ENCODE data around the gene LDLRAD4. TPM values are rescaled to one million over a fixed set of nuclear protein-coding genes. Genes with fewer than 3 reads are reported as not detected.

LDLRAD4 gene
- polyA plus RNA-seq, 3 donors = 1.7 to 8.5 (median 3.7) TPM

DNA sequence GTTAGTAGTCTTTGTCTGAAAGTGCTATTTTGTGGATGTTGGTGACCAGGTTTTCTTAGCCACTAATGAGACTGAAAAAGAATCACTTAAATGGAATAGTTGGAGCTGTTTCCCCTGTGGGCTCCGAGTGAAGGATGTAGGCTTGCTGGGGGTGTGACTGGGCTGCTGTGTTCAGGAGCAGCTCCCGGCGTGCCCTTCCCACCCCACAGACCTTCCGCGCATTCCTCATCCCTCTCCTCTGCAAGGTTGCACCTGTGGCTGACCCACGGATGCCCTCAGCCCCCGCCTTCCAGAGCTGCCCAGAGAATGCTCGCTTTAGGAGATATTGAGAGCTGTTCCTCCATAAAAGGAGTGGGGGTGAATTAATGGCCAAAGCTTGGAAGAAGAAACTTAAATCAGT lies 174.3 kb downstream of the LDLRAD4 start:
- no peak overlapping the region for H3K27ac ChIP-seq (ENCODE audit: low read depth, low read length)
- 44 to 82% (median 79%) methylated on average over 8 of the region's 8 CpGs for WGBS, 3 donors

DNA sequence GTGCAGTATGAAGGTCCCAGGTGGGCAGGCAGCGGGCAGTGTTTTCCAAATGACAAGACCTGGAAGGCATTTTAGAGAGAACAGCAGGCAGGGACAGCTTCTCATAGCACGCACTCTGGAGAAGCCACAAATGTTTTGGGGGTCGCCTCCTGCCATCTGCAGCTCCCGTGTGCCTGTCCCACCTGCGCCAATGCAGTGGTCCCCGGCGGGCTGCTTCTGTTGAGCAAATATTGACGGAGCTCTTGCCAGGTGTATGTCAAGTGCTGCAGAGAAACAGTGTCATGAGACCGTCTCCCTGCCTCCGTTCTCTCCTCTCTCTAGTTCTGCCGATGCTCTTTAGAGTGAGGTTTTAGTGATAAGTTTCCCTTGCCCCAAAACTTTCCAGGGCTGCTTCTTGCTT lies 174.8 kb downstream of the LDLRAD4 start:
- WGBS, 3 donors = 36 to 92% (median 80%) methylated on average over 11 of the region's 11 CpGs
- no peak overlapping the region for H3K27ac ChIP-seq (ENCODE audit: low read depth, low read length)

DNA sequence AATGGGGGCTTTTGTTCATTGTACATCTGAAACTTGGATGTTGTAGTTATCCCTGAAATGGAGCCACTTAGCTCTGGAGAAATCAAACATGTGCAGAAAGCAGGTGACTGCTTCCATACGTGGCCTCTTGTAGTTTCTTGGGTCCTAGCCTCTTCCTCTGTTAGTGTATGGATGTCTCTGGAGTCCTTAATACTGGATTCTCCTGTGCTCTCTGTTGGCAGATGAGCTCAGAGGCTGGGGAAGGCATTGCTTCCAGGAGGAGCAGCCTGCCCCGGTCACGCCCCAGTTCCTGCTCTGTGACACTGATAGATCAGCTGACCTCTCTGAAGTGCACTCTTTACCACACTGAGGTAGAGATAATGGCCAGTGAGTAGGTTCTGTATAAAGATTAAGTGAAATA lies 176.2 kb downstream of the LDLRAD4 start:
- H3K27ac ChIP-seq (ENCODE audit: low read depth, low read length) = no peak overlapping the region
- WGBS, 3 donors = 47 to 82% (median 66%) methylated on average over 3 of the region's 3 CpGs

DNA sequence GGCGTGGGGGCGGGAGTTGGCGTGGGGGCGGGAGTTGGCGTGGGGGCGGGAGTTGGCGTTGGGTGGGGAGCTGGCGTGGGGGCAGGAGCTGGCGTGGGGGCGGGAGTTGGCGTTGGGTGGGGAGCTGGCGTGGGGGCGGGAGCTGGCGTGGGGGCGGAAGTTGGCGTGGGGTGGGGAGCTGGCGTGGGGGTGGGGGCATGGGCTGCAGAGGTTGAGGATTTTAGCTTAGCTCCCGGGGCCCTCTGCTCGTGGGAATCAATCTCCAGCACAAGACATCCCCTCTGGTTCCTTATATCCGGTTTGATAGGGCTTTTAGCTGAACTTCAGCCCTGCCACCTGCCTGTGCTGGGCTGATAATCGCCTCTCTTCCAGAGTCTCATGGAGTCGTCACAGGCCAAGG lies 177.0 kb downstream of the LDLRAD4 start:
- no peak overlapping the region for H3K27ac ChIP-seq (ENCODE audit: low read depth, low read length)
- WGBS, 3 donors = 87 to 92% (median 88%) methylated on average over 16 to 22 of the region's 22 CpGs

DNA sequence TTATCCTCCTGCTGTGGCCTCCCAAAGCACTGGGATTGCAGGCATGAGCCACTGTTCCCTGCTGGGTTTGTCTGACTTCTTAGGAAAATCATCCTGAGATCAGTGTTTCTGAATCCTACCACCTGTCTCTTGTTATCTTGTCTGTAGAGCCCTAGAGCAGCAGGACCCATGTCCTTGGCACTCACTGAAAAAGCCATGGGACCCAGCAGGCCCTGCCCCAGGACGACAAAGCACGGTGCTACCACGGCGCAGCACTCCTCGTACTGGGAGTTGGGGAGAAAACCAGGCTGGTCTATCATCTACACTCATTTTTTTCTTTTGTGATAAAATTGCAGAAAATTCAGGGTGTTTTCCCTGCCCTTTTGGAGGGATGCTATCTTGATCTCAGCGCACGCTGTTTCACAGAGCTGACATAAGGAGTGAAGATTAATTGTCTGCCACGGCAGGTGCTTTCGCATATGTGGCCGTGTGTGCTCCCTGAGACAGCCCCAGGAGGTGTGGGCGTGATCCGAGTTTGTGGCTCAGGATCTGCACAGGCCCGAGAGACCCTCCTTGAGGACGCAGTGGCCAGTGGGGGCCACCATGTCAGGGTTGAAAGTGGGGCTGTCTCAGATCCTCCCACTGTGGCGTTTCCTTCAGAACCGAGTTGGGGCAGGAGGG lies 179.1 kb downstream of the LDLRAD4 start:
- WGBS, 3 donors = 63 to 91% (median 89%) methylated on average over 16 of the region's 16 CpGs

DNA sequence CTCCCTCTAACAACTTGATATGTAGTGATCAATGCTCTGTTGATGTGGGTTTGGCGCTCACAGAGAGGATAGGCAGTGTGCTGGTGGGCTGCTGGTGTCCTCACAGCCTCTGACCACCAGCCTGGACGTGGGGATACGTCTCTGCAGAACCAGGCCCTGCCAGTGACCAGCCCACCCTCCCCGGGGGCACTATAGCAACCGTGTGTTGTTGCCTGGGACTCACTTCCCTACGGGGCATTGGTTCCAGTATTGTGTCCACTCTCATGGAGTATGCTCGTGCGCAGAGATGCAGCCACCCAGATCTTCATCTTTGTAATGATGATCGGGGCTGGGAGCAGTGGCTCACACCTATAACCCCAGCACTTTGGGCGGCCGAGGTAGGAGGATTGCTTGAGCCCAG lies 180.1 kb downstream of the LDLRAD4 start:
- 83 to 94% (median 92%) methylated on average over 11 of the region's 11 CpGs for WGBS, 3 donors
- no peak overlapping the region for H3K27ac ChIP-seq (ENCODE audit: low read depth, low read length)

More for the DNA sequence above, 179.1 kb downstream of the LDLRAD4 start:
- no peak overlapping the region for H3K27ac ChIP-seq (ENCODE audit: low read depth, low read length)

DNA sequence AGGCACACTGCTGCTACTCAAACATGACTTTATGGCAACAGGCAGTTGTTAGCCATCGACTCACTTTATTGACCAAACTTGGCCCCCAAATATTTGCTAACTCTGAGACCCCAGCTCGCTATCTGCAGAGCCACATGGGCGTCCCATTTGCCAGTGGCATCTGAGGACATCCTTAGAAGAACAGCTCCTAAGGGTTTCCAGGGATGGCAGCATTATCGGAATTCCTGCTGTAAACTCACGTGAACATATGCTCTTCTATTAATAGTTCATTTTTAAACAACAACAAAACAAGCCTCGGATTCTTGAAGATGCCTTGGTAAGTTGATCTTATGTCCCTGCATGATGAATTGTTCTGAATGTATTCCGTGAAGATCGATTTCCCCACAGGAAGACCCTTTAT lies 181.0 kb downstream of the LDLRAD4 start:
- no peak overlapping the region for H3K27ac ChIP-seq (ENCODE audit: low read depth, low read length)
- 56 to 95% (median 87%) methylated on average over 8 of the region's 8 CpGs for WGBS, 3 donors

DNA sequence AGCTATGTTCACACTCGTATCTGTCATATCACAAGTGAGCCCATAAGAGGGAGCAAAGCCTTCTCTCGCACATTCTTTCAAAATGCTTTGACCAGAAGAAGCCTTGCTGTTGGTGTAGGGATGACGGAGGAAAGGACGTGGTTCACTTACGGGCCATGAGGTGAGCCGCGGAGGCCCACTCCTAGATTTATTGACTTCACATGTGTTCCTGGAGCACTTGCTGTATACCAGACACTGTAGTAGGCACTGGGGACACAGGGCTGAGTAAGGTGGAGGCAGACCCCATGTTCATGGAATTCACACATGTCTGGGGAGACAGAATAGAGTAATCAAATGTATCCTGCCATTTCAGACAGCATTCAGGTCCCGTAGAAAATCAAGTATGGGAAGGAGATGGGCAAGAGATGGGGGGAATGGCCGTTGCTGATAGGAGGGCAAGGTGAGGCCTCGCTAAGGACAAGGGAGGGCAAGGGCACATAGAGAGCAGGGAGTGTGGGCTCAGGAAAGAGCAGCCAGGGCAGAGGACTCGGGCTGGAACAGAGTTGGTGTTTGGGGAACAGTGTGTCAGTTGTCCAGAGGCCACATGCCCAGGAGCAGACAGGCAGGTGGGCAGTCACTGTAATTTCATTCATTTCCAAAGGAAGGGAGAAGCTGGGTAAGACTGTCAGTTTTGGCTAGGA lies 182.2 kb downstream of the LDLRAD4 start:
- 89 to 93% (median 92%) methylated on average over 11 of the region's 11 CpGs for WGBS, 3 donors
- H3K27ac ChIP-seq (ENCODE audit: low read depth, low read length) = no peak overlapping the region

DNA sequence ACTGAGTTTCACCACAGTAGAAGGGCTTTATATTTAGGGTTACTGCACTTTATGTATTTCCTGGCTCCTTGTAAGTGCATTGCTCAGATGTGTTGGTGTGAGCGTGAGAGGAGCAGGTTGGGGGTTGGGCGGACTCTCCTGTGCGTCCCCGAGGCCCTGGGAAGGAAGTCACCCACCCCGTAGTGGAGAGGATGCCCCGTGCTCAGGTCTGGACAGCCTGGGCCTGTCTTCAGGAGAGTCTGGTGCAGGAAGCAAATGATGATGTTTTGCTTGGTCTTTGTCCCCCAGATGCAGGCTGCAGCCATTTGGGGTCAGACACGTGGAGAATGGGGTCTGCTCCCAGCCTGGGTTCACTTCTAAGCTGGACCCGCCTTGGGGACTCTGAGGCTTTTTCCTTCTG lies 182.8 kb downstream of the LDLRAD4 start:
- WGBS, 3 donors = 70 to 78% (median 72%) methylated on average over 8 of the region's 8 CpGs
- H3K27ac ChIP-seq (ENCODE audit: low read depth, low read length) = no peak overlapping the region

DNA sequence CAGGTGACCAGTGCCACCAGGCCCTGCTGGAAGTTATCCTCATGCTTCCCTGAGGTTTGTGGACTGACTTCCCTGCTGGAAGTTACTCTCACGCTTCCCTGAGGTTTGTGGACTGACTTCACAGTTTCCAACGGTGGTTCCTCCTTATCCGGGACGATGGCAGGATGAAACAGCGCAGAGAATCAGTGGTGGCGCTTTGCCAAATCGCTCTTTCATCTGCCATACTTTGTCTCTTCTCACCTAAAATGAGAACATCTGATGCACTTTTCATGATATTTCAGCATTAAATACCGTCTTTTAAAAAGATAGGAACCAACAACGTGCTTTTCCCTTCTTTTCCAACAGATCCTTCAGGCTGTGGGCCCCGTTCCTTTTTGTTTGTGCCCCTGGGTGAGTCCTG lies 183.3 kb downstream of the LDLRAD4 start:
- H3K27ac ChIP-seq (ENCODE audit: low read depth, low read length) = no peak overlapping the region
- WGBS, 3 donors = 85 to 93% (median 86%) methylated on average over 10 of the region's 10 CpGs

DNA sequence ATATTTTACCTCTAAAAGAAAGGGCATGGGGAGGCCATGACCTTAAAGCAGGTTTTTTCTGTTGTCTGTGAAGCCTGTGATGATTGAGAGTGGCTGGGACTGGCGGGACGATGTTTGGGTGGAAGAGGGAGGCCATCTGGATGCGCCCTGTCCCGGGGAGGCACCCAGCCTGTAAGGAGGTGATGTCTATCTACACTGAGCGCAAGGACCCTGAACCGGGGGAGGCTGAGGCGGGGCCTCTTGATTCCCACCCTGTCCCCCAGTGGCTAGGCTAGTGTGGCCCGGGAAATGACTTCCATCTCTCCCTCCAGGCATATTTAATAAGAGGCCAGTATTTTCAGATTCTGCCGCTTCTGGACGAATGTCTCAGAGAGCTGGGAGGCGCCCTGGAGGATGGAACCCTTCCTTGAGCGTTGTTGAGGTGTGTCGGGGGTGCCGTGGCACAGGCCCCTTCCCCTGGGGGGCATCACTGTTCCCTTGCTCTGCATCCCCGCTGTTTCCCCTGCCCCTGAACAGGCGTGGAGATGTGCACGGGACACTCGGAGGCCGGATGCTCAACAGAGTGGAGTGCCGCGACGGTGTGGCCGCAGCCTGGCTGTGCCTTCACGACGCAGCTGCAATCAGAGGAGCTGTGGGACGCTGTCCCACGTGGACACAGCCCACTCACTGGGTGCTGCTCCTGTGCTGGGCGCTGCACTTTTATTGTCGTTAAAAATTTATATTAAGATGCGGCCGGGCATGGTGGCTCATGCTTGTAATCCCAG lies 185.4 kb downstream of the LDLRAD4 start:
- no peak overlapping the region for H3K27ac ChIP-seq (ENCODE audit: low read depth, low read length)
- WGBS, 3 donors = 91 to 94% (median 93%) methylated on average over 31 of the region's 31 CpGs

DNA sequence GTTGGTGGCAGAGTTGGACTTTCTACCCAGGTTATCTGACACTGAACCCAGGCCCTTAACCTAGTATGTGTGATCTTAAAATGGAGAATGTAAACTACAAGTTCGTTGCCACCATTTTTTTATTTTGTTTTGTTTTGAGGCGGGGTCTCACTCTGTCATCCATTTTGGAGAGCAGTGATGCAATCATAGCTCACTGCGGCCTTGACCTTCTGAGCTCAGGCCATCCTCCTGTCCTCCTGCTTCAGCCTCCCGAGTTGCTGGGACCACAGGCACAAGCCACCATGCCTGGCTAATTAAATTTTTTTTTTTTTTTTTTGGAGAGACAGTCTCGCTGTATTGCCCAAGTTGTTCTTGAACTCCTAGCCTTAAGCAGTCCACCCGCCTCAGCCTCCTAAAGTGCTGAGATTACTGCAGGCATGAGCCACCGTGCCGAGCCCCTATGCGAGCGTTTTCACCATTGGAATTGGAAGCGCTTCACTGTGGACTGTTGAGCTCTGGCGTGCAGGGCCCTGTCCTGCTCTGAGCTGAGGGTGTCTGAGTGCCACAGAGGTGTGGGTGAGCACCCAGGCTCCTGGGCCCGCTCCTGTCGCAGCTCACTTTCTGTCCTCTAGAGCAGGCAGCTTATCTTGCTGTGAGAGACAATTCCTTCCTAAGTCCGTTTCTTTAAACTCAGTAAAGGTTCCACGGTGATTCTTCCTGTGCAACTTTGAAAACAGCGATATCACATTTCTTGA lies 186.9 kb downstream of the LDLRAD4 start:
- WGBS, 3 donors = 91 to 93% (median 92%) methylated on average over 17 of the region's 17 CpGs
- H3K27ac ChIP-seq (ENCODE audit: low read depth, low read length) = no peak overlapping the region

DNA sequence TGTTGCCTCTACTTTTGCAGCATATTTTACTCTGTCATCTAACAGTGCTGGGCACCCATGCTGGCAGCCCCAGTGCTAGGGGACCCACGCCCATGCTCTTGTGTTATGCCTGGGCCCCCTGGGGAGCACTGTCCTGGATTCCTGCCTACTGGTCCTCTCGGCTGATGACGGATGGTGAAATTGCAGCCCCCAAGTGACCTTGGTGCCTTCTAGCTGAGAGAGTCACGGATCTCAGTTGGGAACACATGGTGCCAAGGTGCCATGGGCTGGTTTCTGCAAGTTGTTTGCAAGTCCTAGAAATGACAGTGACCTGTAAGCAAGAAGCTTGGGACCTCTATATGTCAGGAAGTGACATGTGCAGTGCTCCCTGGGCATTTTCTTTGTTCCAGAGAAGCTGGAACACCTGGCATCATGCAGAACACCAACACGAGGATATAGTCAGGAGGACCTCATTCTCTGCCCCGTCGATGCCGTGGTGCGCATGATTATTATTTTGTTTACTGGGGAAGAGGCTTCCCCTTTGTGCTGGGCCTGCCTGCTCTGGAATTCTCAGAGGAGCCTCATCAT lies 187.6 kb downstream of the LDLRAD4 start:
- no peak overlapping the region for H3K27ac ChIP-seq (ENCODE audit: low read depth, low read length)
- WGBS, 3 donors = 82 to 93% (median 88%) methylated on average over 9 of the region's 9 CpGs

DNA sequence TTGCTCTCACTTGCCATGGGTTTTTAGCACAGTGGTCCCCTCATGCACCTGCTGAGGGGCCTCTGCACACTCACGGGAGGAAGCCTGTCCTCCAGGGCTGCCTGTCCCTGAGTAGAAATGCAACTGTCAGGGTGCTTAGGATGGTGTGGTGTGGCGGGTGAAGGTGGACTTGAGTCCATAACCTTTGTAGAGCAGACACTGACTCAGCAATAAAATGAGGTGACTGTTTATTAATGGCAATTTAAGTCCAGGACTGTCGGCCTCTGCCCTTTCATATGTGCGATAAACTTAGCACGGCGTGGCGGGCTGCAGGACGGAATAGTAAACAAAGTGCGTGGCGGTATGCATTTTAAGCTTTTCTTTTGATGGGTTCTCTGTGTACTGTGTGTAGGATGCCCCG lies 188.2 kb downstream of the LDLRAD4 start:
- 80 to 95% (median 93%) methylated on average over 11 of the region's 11 CpGs for whole genome bisulfite sequencing, 3 donors
- H3K27ac ChIP-seq (ENCODE audit: low read depth, low read length) = no peak overlapping the region

DNA sequence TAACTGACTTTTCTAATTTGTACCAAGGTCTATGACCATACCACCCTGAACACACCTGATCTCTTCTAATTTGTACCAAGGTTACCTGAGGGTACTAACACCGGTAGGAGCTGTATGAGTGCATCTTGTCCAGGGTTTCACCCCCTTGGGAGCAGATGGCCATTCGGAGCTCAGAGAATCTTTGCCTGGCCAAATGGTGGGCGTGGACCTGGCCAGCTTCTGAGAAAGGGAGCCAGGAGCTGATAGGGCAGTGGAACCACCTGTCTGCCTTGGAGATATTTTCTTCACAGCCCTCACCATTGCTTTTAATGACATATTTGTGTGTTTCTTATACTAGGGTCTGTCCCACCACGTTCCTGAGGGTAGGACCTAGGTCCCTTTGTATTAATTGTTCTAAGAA lies 188.9 kb downstream of the LDLRAD4 start:
- 74 to 85% (median 84%) methylated on average over 4 of the region's 4 CpGs for WGBS, 3 donors
- H3K27ac ChIP-seq (ENCODE audit: low read depth, low read length) = no peak overlapping the region

DNA sequence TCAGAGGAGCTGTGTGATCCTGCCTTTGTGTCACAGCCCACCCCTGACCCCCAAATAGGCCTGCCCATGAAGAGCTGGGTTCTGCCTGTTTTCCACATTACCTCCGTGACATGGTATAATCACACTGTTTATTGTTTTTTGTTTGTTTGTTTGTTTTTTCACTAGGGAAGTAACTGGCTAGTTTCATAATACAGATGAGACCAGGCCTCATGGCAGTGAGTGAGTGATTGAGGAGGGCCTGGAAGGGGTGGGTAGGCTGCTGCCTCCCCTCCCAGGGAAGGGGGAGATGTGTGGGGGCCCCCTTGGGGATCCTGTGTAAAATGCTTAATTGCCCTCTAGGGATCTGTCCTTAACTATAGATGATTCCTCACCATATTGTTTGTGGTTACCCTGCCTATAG lies 190.5 kb downstream of the LDLRAD4 start:
- no peak overlapping the region for H3K27ac ChIP-seq (ENCODE audit: low read depth, low read length)
- 90 to 98% (median 95%) methylated on average over 1 of the region's 1 CpG for WGBS, 3 donors

DNA sequence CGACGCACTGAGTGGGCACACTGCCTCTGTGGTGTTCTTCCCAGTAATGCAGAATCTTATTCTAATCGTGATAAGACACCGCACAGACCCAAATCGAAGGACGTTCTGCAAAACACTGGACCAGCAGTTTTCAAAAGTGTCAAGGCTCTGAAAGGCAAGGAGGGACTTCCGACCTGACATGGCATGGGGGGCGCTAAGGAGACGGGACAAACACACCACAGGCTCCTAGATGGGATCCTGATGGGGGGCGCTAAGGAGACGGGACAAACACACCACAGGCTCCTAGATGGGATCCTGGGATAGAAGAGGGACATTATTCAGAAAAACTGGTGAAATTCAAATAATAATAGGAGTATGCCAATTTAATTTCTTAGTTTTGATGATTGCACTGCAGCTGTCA lies 191.4 kb downstream of the LDLRAD4 start:
- WGBS, 3 donors = 76 to 95% (median 95%) methylated on average over 11 of the region's 11 CpGs
- H3K27ac ChIP-seq (ENCODE audit: low read depth, low read length) = no peak overlapping the region

DNA sequence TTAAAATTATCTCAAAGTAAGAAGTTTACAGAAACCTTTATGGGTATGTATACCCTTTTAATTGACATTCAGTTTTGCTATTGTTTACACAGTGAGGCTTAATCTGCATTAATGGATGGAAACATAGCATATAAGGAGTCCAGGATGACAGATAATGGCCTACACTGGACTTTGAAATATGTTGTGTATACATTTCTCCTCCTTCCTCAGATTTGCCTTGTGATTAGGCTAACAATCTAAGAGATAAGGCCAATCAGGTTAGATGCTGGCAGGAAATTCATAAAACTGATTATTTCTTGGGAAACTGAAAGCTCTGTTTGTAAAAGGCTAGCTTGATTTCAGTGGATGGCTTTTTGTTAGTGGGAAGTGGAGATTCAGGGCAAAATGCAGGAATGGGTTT lies 191.9 kb downstream of the LDLRAD4 start:
- no peak overlapping the region for H3K27ac ChIP-seq (ENCODE audit: low read depth, low read length)

DNA sequence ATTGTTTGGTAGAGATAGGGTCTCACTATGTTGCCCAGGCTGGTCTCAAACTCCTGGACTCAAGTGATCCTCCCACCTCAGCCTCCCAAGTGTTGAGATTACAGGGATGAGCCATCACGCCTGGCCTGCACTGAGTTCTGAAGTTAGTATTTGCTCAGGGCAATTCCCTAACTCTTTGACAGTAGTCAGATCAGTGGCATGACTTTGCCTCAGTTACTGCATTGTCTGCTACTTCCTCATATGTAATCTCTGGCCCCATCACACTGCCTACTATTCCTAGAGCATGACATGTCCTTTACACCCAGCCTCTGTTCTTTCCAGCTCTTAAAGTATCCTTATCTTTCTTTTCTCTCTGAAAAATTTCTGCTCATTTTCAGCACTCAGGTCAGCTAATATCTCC lies 193.5 kb downstream of the LDLRAD4 start:
- 96 to 100% (median 100%) methylated on average over 1 of the region's 1 CpG for WGBS, 3 donors

More for the DNA sequence above, 193.5 kb downstream of the LDLRAD4 start:
- no peak overlapping the region for H3K27ac ChIP-seq (ENCODE audit: low read depth, low read length)
